HG03469 (cell line): ENCODE measurements around the gene LSM10.

Experiments
- ATAC-seq: cut with Tn5 transposase; IDR thresholded peaks from one replicate; pipeline ENCODE4 v1.9.1; 2021; ENCODE audit warnings: mild to moderate bottlenecking, moderate library complexity, moderate number of reproducible peaks; ENCODE audit not compliant: unreplicated experiment

Gene LSM10

GRCh38 chr1:36385410-36386264 lies 12.1 kb downstream of the LSM10 start, which contains the start of gene STK40:
Gene STK40, minus strand, starts transcription at chr1:36385924. Its CDS starts 24,592 bp downstream, at chr1:36361332.
- peak; percentile 55 for ATAC-seq

- peak; percentile 7 for ATAC-seq
Measured at GRCh38 chr1:36384542-36385409, 12.9 kb downstream of the LSM10 start.

GRCh38 chr1:36383240-36383639 lies 14.5 kb downstream of the LSM10 start:
- no peak for ATAC-seq

DNA sequence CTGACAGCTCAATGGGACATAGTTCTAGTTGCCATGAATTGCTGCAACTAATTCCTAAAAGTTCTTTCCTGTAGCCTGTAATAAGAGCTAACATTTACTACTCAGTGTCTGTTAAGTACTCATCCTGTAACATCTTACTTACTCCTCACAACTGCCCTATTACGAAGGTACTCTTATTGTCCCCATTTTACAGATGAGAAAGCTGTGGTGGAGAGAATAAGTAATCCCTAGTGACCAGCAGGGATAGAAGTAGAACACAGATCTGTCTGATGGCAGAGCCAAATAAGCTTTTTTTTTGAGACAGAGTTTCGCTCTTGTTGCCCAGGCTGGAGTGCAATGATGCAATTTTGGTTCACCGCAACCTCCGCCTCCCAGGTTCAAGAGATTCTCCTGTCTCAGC lies 15.0 kb downstream of the LSM10 start:
- ATAC-seq: no peak

DNA sequence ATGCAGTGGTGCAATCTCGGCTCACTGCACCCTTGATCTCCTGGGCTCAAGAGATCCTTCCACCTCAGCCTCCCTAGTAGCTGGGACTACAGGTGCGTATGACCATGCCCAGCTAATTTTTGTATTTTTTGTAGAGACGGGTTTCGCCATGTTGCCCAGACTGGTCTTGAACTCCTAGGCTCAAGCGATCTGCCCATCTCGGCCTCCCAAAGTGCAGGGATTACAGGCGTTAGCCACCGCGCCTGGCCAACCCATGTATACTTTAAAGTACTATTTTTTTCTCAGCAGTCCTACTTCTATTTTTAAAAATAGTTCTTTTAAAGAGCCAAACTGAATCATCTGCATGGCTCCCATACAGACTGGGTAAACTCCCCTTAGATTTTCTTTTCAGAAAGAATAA lies 15.5 kb downstream of the LSM10 start:
- no peak for ATAC-seq

DNA sequence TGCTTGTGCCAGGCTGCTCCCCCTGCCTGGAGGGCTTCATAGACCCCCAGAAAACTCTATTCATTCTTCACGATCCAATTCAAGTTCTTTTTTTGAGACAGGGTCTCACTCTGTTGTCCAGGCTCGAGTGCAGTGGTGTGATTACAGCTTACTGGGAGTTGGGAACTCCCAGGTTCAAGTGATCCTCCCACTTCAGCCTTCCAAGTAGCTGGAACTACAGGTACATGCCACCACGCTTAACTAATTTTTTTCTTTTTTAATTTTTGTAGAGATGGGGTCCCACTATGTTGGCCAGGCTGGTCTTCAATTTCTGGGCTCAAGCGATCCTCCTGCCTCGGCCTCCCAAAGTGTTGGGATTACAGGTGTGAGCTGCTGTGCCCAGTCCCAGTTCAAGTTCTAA lies 16.3 kb downstream of the LSM10 start:
- no peak for ATAC-seq

DNA sequence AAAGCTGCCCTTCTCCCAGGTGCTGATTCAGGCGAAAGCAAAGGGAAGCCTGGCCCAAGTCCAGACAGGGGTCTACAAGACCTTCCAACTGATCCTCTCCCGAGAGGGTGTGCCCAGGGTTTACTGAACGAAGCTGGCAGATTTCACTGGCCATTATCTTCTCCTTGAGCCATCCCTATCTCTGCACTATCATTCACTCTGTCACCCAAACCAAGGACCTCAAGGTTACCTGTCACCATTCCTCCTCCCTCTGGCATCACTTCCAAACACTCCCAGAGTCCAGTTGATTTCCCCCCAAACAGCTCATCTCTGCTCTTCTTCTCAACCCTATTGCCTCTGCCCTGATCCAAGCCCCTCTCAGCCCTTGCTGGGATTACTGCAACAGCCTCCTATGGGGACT lies 16.9 kb downstream of the LSM10 start:
- no peak for ATAC-seq

- no peak for ATAC-seq
Measured at GRCh38 chr1:36380143-36380619, 17.5 kb downstream of the LSM10 start.

GRCh38 chr1:36377791-36378492 lies 19.8 kb downstream of the LSM10 start:
- no peak for ATAC-seq

DNA sequence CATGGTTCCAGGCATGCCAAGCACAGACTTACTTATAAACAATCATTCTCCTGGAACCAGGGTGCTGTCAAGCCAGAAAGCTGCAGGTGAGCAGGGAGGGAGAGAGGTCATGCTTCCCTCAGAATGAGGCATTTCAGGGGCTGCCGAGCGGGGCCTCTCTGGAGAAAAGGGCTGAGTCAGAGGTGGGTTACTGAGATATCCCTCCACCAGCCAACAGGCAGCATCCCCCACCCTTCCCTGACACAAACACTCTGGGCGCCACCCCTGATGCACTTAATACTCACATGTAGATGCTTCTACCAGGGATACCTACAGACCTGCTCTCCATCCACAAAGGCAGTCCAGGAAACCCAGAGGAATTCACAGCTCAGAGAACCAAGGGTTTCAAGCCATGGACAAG lies 25.1 kb downstream of the LSM10 start:
- no peak for ATAC-seq

- no peak for ATAC-seq
Measured at GRCh38 chr1:36369061-36369861, 28.4 kb downstream of the LSM10 start.

- no peak for ATAC-seq
Measured at GRCh38 chr1:36367798-36368197, 29.9 kb downstream of the LSM10 start.

- ATAC-seq: no peak
Measured at GRCh38 chr1:36367066-36367465, 30.6 kb downstream of the LSM10 start.

DNA sequence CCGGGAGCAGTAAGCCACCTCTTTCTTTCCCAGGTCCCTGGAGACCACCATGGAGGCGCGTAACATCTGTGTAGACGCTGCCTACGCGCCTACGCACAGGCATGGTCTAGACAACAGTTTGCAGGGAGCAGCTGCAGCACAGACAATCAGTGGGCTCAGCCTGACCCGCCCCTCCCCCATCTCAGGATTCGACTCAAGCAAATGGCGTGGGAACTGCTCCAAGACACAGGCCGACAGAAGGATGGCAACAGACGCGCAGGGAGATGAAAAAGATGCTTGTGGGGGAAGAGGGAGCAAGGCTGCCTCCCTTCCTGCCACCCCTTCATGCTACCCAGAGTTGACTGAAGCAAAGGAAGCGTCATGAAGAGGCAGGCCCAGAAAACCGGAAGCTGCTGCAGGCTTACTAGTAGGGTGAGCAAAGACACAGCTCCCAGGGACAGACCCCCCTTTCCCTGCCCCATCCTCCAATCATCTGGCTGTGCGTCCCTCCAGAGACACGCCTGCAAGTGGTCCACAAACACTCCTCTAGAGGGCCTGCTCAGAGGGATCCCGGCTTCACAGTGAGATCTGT lies 31.5 kb downstream of the LSM10 start:
- ATAC-seq: no peak

GRCh38 chr1:36365381-36365780 lies 32.3 kb downstream of the LSM10 start:
- no peak for ATAC-seq

DNA sequence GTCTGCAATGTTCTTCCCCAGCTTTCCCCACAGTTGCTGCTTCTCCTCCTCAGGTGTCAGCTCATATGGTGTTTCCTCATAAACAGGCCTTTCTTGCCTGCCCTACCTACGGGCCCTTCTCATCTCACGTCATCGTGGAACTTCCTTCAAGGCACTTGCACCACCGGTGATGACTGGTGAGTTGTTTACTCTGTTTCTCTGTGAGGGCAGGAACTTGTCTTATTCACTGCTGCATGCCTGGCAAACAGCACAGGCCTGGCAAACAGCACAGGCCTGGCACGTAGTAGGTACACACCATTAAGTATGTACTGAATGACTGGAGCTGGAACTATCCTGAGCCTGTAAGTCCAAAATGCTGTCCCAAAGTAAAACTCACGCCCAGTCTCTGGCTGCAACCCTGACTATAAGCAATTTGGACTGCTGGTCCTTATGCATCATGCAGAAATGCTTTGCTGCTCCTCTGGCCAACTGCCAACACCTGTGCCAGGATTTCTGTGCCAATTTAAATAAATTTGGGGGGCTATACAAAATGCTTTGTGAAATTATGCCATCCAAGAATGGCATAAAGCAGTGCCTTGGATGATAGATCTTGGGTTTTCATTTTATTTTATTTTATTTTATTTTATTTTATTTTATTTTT lies 37.7 kb downstream of the LSM10 start:
- no peak for ATAC-seq

- no peak for ATAC-seq
Measured at GRCh38 chr1:36359383-36359782, 38.3 kb downstream of the LSM10 start.

GRCh38 chr1:36358514-36359084 lies 39.1 kb downstream of the LSM10 start:
- no peak for ATAC-seq

DNA sequence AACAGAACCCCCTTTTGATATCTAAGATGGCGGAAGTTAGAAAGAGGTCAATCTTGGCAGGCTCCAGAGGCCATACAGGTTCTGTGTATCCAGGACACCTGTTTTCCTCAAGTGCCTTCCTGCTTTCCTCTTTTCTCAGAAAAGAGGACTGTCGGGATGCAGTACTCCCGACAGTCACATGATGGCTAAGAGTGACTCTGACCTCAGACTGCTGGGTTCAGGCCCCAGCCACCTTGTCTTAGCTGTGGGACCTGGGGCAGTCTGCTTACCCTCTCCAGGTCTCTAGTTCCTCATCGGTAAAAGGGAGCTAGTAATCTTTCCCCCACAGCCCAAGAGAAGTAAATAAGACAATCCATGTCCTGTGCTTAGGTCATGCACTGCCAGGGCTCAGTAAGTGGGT lies 41.9 kb downstream of the LSM10 start:
- ATAC-seq: no peak
